ENCODE data around the gene LRP11. TPM values are rescaled to one million over a fixed set of nuclear protein-coding genes. Genes with fewer than 3 reads are reported as not detected.
"Not testable (repeated sequence)": the region's sequence is repeated elsewhere in the genome, so short reads cannot be mapped to it uniquely, and the experiment has no call there.

Gene LRP11
- 10 to 100 TPM in 2 of 3 donors, 1 to 10 TPM in 1; 2.2 to 11.6 (median 10.7) TPM for polyA plus RNA-seq

DNA sequence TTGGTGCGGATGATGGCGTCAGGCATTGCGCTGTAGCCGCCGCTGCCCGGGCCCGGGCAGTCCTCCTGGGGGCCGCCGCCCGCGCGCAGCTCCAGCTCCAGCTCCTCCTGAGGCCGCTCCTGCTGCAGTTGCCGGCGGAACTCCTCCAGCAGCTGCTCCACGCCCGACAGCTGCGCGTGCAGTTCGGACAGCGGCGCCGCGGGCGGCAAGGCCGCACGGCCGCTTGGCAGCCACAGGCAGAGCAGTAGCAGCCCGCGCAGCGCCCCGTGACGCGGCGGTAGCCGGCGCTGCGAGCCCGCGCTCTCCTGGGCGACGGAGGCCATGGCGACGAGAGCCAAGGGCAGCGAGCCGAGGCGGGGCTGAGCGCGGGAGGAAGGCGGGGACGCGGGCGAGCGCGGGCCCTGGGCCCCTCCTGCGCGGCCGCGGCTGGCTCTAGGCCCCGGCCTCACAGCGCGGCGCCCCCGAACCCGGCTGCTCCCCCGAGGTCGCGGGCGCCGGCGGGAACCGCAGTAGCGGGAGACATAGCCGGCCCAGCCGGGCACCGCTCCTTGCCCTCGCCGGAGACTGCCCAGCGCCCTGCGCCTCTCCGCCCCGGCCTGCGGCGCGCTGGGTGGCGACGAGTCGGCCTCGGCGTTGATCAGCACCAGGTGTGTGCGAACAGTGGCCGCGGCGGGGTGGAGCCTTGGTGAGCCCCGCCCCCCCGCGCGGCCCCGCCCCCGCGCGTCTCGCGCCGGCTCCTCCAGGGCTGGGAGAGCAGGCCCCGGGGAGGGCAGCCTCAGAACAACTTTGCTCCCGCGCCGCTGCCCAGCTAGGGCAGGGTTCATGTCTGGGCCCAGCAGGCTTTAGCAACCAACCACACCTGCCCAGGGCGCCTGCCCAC lies at the start of gene LRP11:
LRP11 (minus strand) TSS at position 662 of the 880 bp plus-strand sequence; CDS start at position 323, 339 bp downstream.
- 0 to 1% (median 1%) methylated on average over 77 to 109 of the region's 110 CpGs for WGBS, 3 donors
- H3K27ac ChIP-seq (ENCODE audit: low read depth, low read length): peak within 1 kb of the TSS; percentile 42

DNA sequence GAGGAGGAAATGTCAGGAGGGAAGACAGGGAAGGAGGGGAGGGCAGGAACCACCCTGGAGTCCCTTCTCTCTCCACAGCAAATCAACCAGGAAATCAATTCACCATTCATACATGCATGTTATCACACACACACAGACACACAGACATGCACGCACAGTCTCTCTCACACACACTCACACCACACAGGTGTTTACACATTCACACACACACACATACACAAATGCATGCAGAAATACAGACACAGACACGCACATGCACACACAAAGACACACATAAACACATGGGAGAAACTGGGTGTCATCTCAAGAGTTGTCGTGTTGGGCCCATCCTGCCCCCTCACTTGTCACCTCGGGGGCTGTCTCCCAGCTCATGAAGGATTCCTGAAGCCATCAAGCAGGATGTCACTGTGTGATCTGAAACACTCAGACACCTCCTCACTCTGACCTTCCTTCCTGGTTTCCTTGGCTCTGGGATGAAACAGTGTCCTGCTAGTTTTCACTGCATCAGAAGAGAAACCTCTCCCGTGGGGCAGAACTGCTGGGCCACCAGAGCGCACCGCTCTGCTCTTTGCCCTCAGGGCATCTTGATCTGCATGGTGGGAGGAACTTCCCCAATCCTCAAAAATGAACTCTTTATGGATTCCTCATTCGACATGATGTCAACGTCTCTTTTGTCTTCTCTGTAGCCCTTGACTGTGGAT lies 49.5 kb upstream of the LRP11 start:
- WGBS, 3 donors: 68 to 75% (median 72%) methylated on average over 9 of the region's 9 CpGs

GRCh38 chr6:149913085-149913484 lies 48.9 kb upstream of the LRP11 start:
- H3K27ac ChIP-seq (ENCODE audit: low read depth, low read length): no peak overlapping the region
- WGBS, 3 donors: 63 to 89% (median 85%) methylated on average over 2 of the region's 2 CpGs

More for the DNA sequence above, 49.5 kb upstream of the LRP11 start:
- no peak overlapping the region for H3K27ac ChIP-seq (ENCODE audit: low read depth, low read length)

DNA sequence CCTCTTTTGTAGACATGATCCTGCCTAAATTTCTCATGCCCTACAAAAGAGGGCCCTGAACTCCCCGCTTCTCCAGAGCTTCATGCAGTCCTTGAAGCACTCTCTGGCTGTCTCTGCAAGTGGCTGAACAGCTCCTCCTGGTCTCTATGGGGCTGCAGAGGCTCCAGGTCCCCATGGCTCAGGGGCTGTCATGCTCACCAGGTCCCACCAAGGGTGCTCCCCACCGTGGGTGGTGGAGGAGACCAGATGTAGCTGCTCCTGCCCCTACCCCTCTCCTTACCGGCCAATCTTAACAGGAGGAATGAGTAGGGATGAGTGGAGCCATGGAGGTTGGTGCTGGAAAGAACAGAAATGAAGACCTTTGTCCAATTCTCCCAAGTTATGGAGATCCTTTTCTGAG lies 48.5 kb upstream of the LRP11 start:
- not testable (repeated sequence) for H3K27ac ChIP-seq (ENCODE audit: low read depth, low read length)
- WGBS, 3 donors: 65 to 84% (median 81%) methylated on average over 3 of the region's 3 CpGs

- H3K27ac ChIP-seq (ENCODE audit: low read depth, low read length): no peak overlapping the region
- WGBS, 3 donors: 93 to 96% (median 95%) methylated on average over 23 of the region's 23 CpGs
Measured at GRCh38 chr6:149910721-149911151, 46.6 kb upstream of the LRP11 start.

GRCh38 chr6:149909701-149910470 lies 45.7 kb upstream of the LRP11 start:
- WGBS, 3 donors: 88 to 95% (median 92%) methylated on average over 9 of the region's 9 CpGs
- no peak overlapping the region for H3K27ac ChIP-seq (ENCODE audit: low read depth, low read length)

DNA sequence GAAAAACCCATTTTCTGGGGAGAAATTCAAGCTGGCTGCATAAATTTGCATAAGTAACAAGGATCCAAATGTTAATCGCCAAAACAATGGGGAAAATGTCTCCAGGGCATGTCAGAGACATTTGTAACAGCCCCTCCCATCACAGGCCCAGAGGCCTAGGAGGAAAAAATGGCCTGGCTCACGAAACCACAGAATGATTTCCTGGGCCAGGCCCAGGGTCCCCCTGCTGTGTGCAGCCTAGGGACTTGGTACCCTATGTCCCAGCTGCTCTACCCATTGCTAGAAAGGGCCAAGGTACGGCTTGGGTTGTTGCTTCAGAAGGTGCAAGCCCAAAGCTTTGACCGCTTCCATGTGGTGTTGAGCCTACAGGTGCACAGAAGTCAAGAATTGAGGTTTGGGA lies 44.3 kb upstream of the LRP11 start:
- WGBS, 3 donors: 77 to 83% (median 82%) methylated on average over 4 of the region's 4 CpGs
- not testable (repeated sequence) for H3K27ac ChIP-seq (ENCODE audit: low read depth, low read length)

GRCh38 chr6:149907317-149907716 lies 43.2 kb upstream of the LRP11 start:
- 85 to 91% (median 90%) methylated on average over 2 of the region's 2 CpGs for WGBS, 3 donors
- no peak overlapping the region for H3K27ac ChIP-seq (ENCODE audit: low read depth, low read length)

GRCh38 chr6:149906405-149906804 lies 42.2 kb upstream of the LRP11 start:
- no peak overlapping the region for H3K27ac ChIP-seq (ENCODE audit: low read depth, low read length)
- 92 to 96% (median 95%) methylated on average over 4 of the region's 4 CpGs for WGBS, 3 donors

GRCh38 chr6:149905911-149906371 lies 41.8 kb upstream of the LRP11 start:
- H3K27ac ChIP-seq (ENCODE audit: low read depth, low read length): no peak overlapping the region
- WGBS, 3 donors: 64 to 77% (median 72%) methylated on average over 6 of the region's 6 CpGs

GRCh38 chr6:149905371-149905910 lies 41.3 kb upstream of the LRP11 start:
- WGBS, 3 donors: 90 to 92% (median 91%) methylated on average over 14 to 18 of the region's 18 CpGs
- H3K27ac ChIP-seq (ENCODE audit: low read depth, low read length): no peak overlapping the region

GRCh38 chr6:149904661-149905370 lies 40.7 kb upstream of the LRP11 start:
- no peak overlapping the region for H3K27ac ChIP-seq (ENCODE audit: low read depth, low read length)
- WGBS, 3 donors: 78 to 88% (median 87%) methylated on average over 13 of the region's 13 CpGs

DNA sequence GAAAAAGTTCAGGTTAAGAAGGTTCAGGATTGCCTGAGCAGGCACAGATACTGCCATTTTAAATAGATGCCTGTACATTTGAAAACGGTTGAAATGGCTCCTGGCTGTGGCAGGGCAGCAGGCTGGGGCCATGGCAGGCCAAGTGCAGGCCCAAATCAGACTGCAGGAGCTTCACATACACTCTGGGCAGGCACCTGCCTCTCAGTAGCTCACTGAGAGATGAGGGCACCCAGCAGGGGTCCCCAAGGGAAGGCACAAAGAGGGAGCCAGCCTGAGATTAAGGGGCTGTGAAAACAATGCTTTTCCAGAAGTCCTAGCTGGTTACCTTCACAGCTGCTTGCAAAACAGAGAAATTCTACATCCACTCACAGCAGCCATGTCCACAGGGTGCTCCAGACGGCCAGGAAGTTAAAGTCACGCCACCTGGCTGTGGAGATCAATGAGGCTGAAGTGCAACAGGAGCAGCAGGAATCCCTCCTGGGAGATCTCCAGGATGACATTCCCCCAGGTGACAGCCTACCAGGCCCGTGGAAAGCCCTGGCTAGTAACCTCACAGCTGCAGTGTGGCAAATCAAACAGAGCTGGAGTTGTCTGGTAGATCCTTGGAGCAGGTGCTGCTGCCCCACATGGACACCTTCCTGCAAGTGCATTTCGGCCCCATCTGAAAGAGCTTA lies 39.9 kb upstream of the LRP11 start:
- H3K27ac ChIP-seq (ENCODE audit: low read depth, low read length): no peak overlapping the region
- WGBS, 3 donors: 70 to 80% (median 76%) methylated on average over 5 of the region's 5 CpGs

- WGBS, 3 donors: 83 to 87% (median 86%) methylated on average over 6 of the region's 6 CpGs
- H3K27ac ChIP-seq (ENCODE audit: low read depth, low read length): no peak overlapping the region
Measured at GRCh38 chr6:149901444-149902140, 37.4 kb upstream of the LRP11 start.

DNA sequence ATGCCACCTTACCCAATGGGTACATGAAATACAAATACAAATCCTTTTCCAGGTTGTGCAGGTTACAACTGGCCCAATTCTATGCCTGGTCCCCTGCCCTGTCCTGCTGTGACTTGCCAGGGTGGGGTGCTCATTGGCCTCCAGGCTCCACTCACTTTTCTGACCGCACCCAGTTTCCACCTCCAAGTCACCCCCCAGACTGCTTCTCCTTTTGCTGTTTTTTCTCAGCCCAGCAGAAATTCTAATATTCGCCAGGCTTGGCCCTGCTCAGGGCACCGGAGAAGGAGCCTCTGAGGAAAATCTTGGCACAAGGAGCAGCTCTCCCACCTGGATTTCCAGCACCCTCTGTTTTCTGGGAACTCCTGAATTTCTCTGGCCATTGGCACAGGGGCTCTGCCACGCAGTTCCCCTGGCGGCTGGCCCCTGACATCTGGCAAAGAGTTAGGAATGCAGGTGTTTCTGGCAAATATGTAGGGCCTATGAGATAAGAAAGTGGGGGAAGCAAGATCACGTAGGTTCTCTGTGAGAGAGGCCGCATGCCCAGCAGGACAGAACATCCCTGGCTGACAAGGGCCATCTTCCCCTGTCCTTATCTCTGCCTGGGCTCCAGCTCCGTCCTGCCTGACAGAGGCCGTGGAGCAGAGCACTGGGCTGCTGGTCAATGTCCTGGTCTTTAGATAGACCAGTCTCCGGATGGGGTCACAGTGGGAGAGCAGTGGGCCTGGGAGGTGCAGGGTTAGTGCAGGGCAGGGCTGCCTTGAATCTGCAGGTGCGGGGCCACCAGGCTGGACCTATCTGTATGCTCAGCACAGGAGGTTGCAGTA lies 36.7 kb upstream of the LRP11 start:
- 85 to 88% (median 87%) methylated on average over 11 of the region's 11 CpGs for WGBS, 3 donors
- no peak overlapping the region for H3K27ac ChIP-seq (ENCODE audit: low read depth, low read length)

Data from adipose tissue (tissue), 3 donors.